Ovary (tissue), 3 donors: ENCODE measurements around the gene IL1R2.

Experiments used
- CTCF ChIP-seq, 3 donors: fragments of 450-650 bp in 2 of 3; fragments of 200-600 bp in 1 of 3; IDR thresholded peaks; one replicate each; pipeline versions ENCODE4 v1.5.1 to v1.8.0; 2016 to 2022; ENCODE audit warnings: antibody characterized with exemption in 3 of 3, mild to moderate bottlenecking in 1 of 3
- EP300 ChIP-seq: sonication (generic); formaldehyde crosslinking; IDR thresholded peaks from one replicate; pipeline ENCODE4 v1.6.1; 2017; ENCODE audit warnings: antibody characterized with exemption
- POLR2A ChIP-seq: fragments of 450-650 bp; IDR thresholded peaks from one replicate; pipeline ENCODE4 v1.6.1; 2017; ENCODE audit warnings: antibody characterized with exemption, mild to moderate bottlenecking, moderate library complexity
- donor health status: DM: no; HTN: no; CAD: no.

DNA sequence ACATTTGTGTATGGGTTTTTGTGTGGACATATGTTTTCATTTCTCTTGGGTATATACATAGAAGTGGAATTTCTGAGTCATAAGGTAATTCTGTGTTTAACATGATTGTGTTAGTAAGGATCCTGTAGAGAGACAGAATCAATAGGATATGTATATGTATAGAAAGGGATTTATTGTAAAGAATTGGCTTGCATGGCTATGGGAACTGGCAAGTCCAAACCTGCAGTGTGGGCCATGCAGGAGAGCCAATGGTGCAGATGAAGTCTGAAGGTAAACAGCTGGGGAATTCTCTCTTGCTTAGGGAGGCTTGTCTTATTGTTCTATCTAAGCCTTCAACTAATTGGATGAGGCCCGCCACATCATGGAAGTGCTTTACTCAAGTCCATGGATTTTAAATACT is 39.2 kb upstream of the IL1R2 start:
- TF ChIP-seq POLR2A: no peak
- TF ChIP-seq CTCF (IDR thresholded peaks at IDR 0.05): no peak
- TF ChIP-seq EP300: no peak
